Posterior vena cava (tissue), 2 donors: Measurements from ENCODE around the gene ELAC1. TPM values are rescaled to one million over a fixed set of nuclear protein-coding genes. Genes with fewer than 3 reads are reported as not detected.

Source experiments
- DNase-seq: peaks from one replicate; pipeline ENCODE4 v3.0.0-alpha.2; 2020; ENCODE audit warnings: low spot score
- intact Hi-C, 2 donors: fragments of 100-400 bp; cut with DNase I; formaldehyde crosslinking; loops; one replicate each; pipeline versions ENCODE4 v1.14.1 to v1.14.2; 2022 to 2023
- total RNA-seq, 2 donors: library from RNA; stranded (reverse); fragmentation: NEBNext Ultra II Directional; extraction: Animal tissue kit (Norgen Biotek cat#: 25700); gene quantifications; one replicate each; pipeline ENCODE4 v1.2.1, GENCODE V29; 2021
- donor health status: DM: yes; HTN: yes; CAD: no.
- donor health status: DM: yes; HTN: yes; CAD: no.

Gene ELAC1
- total RNA-seq, 2 donors from 2014 or later: 6.1 to 9.9 TPM

GRCh38 chr18:51009072-51009471 is 41.2 kb downstream of the ELAC1 start:
- DNase-seq: no peak
- intact Hi-C loops: no loop called here

DNA sequence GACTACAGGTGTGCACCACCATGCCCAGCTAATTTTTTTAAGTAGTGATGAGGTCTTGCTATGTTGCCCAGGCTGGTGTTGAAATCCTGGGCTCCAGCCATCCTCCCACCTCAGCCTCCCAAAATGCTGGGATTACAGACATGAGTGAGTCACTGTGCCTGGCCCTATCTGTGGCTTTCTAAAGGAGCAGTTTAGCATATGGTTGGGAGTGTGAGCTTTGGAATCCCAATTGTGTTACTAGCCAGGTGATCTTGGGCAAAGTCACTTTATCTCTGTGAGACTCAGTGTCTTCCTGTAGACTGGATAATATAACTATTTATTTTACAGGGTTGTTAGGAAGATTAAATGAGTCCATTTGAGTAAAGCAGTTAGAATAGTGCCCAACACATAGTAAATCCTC is 42.4 kb downstream of the ELAC1 start:
- DNase-seq: no peak
- intact Hi-C loops: no loop called here

- no peak for DNase-seq
- intact Hi-C loops: no loop called here
Measured at GRCh38 chr18:51011709-51012108, 43.9 kb downstream of the ELAC1 start.

DNA sequence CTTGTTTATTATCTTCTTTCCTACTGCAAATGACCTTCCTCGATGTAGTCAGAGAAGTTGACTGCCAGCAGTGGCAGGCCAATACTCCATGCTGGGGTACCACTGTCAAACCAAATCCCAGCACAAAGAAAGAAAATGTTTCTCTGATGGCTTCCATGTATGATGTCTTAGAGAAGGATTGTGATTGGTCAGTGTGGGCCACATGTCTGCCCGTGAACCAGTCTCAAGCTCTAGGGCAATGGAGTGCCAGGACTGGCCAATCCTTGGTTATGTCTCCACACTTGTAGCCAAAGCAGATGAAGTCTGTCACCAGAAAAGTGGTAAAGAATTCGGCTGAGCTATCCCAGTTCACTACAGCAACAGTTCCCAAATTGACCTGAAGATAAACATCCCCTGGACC is 44.6 kb downstream of the ELAC1 start:
- DNase-seq: no peak
- intact Hi-C loops: no loop called here

DNA sequence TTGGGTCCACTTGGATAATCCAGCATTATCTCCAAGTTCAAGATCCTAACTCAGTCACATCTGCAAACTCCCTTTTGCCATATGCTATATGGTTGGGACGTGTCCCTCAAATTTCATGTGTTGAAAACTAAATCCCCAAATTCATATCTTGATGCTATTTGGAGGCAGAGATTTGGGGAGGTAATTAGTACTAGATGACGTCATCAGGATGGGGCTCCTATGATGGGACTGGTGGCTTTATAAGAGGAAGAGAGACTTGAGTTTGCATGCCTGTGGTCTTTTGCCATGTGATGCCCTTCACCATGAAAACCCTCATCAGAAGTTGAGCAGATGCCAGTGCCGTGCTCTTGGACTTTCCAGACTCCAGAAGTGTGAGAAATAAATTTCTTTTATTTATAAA is 45.4 kb downstream of the ELAC1 start:
- DNase-seq: no peak
- intact Hi-C loops: no loop called here

GRCh38 chr18:51017140-51017879 is 49.5 kb downstream of the ELAC1 start:
- no peak for DNase-seq
- intact Hi-C loops: no loop called here

DNA sequence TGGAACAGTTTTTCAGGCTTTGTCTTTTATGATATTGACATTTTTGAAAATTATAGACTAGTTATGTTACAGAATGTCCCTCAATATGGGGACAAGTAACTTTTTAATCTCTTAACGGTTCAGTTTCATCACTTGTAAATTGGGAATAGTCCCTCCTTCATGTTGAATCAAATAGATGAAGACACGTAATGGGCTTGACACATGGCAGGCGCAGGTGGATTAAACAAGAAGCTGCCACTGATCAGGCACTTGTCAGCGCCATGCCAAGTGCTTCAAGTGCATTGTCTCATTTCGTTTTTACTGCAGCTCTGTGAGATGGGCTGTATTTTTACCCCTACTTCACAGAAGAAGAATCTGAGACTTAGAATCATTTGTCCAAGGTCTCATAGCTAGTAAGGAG is 52.7 kb downstream of the ELAC1 start:
- intact Hi-C loops: no loop called here
- no peak for DNase-seq

GRCh38 chr18:51021226-51021965 is 53.6 kb downstream of the ELAC1 start:
- intact Hi-C loops: no loop called here
- DNase-seq: no peak

DNA sequence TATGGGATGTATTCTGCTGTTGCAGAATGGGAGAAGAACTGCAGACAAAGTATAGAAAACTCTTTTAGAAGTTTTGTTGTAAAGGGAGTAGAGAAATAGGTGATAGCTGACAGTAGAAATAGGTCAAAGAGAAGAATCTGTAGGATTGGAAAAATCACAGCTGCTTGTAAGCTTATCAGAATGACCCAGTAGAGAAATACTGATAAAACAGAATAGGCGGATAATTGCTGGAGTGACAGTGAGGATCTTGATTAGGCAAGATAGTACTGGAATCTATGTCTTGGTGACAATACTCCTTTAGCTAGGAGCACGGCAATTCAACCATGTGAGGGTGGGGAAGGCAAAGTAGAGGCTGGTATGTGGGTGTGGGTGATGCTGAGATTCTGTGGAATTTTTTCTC is 57.7 kb downstream of the ELAC1 start:
- no peak for DNase-seq
- intact Hi-C loops: loop anchor here in 1 of 2 donors (2.0 kb wide), 1 partner anchor 137 kb away; no protein-coding TSS in a partner anchor

- intact Hi-C loops: no loop called here
- DNase-seq: no peak
Measured at GRCh38 chr18:51028201-51028805, 60.5 kb downstream of the ELAC1 start.

- intact Hi-C loops: no loop called here
- no peak for DNase-seq
Measured at GRCh38 chr18:51029378-51029693, 61.5 kb downstream of the ELAC1 start.

GRCh38 chr18:51029694-51030536 is 62.1 kb downstream of the ELAC1 start, which contains the start of gene SMAD4:
Gene SMAD4, plus strand, starts transcription at chr18:51030213. Its CDS starts 16,834 bp downstream, at chr18:51047047.
- peak; percentile 99 for DNase-seq
- intact Hi-C loops: no loop called here

DNA sequence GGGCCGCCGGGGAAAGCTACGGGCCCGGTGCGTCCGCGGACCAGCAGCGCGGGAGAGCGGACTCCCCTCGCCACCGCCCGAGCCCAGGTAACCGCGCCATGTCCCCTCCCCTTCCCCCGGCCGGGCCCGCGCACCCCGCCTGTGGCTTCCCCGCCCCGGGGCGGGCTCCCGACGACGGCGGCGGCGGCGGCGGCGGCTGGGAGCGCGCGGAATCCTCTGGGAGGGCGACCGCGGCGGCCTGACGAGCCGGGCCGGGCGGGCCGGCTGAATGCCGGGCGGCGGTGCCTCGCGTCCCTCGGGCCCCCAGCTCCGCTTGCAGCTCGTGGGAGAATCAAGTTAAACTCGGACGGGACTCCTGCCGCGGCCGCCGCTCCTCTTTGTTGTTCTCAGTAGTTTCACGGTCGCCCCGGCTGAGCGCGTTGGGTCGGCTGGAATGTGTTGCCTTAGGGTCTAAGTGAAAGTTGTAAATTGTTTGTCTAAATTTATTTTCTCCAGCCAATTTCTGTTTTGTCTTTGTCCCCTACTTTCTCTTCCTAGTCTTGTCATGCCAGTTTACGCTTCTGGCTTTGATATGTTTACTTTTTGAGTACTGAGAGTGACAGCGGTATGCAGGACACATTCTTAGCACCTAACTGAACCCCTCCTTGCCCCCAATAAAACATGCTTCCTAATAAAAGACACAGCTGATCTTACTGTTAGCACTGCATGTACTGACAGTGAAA is 62.9 kb downstream of the ELAC1 start:
- intact Hi-C loops: no loop called here

GRCh38 chr18:51032193-51032592 is 64.4 kb downstream of the ELAC1 start:
- intact Hi-C loops: no loop called here

More for the DNA sequence above, 62.9 kb downstream of the ELAC1 start:
- DNase-seq: peak; percentile 90

DNA sequence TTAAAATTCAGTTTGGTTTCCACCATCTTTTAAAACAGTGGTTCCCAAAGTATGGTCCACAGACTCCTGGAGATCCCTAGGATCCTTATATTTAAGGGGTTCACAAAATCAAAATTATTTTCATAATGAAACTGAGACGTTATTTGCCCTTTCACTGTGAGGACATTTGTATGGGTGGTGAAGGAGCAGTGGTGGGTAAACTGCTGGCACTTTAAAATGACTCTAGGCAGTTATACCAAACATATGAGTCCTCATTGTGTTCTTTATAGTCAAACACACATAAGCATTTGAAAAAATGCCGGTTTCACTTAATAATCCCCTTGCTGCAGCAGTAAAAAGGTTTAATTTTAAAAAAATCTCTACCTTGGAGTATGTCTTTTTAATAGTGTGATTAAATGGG is 69.4 kb downstream of the ELAC1 start:
- no peak for DNase-seq
- intact Hi-C loops: no loop called here

More at GRCh38 chr18:51032193-51032592, 64.4 kb downstream of the ELAC1 start:
- DNase-seq: no peak
